Epithelial cell of proximal tubule (primary cell): ENCODE data around the gene STK26. TPM values are rescaled to one million over a fixed set of nuclear protein-coding genes. Genes with fewer than 3 reads are reported as not detected.

Experiments used
- DNase-seq: peaks from one replicate; pipeline ENCODE4 v3.0.0-alpha.2; 2011; ENCODE audit warnings: low read depth
- H3K4me3 ChIP-seq: 2 replicates; pipeline ENCODE4 v1.5.1; 2011; ENCODE audit warnings: low read depth, mild to moderate bottlenecking, low read length
- CTCF ChIP-seq: conservative IDR thresholded peaks from 2 replicates; pipeline ENCODE4 v1.5.1; 2012; ENCODE audit warnings: low read depth, mild to moderate bottlenecking, low read length
- total RNA-seq: library from RNA; depleted of rRNA; stranded (reverse); fragments of >200 nt; gene quantifications from 2 replicates; pipeline ENCODE4 v1.2.3, GENCODE V29; 2015

The STK26 gene
- total RNA-seq, 1 donor from 2014 or later, result 23.7 TPM

- no peak for DNase-seq
- no peak for TF ChIP-seq CTCF
- H3K4me3 ChIP-seq, result no peak overlapping the region
These were observed 10.1 kb downstream of the STK26 start for GRCh38 chrX:132033166-132033565.

- DNase-seq, result no peak
- TF ChIP-seq CTCF, result no peak
- no peak overlapping the region for H3K4me3 ChIP-seq
These were observed 11.5 kb downstream of the STK26 start for GRCh38 chrX:132034648-132035047.

- no peak overlapping the region for H3K4me3 ChIP-seq
- DNase-seq, result no peak
- TF ChIP-seq CTCF, result no peak
These were observed 14.4 kb downstream of the STK26 start for GRCh38 chrX:132037479-132037993.

- H3K4me3 ChIP-seq, result no peak overlapping the region
- no peak for TF ChIP-seq CTCF
- DNase-seq, result no peak
These were observed 17.0 kb downstream of the STK26 start for GRCh38 chrX:132040066-132040465.

- H3K4me3 ChIP-seq, result no peak overlapping the region
- TF ChIP-seq CTCF, result no peak
- DNase-seq, result no peak
These were observed 17.9 kb downstream of the STK26 start for GRCh38 chrX:132041015-132041414.

- no peak for TF ChIP-seq CTCF
- no peak overlapping the region for H3K4me3 ChIP-seq
These were observed 20.9 kb downstream of the STK26 start for GRCh38 chrX:132043977-132044376.

GRCh38 chrX:132044953-132045352 lies 21.9 kb downstream of the STK26 start:
- DNase-seq, result no peak
- no peak for TF ChIP-seq CTCF
- no peak overlapping the region for H3K4me3 ChIP-seq

More at GRCh38 chrX:132043977-132044376, 20.9 kb downstream of the STK26 start:
- DNase-seq, result no peak
